GM18499 (cell line): ENCODE data around the gene RAPGEF1.

Source experiments
- ATAC-seq: cut with Tn5 transposase; IDR thresholded peaks from one replicate; pipeline ENCODE4 v1.9.1; 2021; ENCODE audit warnings: moderate number of reproducible peaks; ENCODE audit not compliant: insufficient read depth, unreplicated experiment

RAPGEF1 gene

GRCh38 chr9:131614340-131614915 lies 125.4 kb downstream of the RAPGEF1 start:
- ATAC-seq = no peak

GRCh38 chr9:131613921-131614320 lies 126.0 kb downstream of the RAPGEF1 start:
- no peak for ATAC-seq

GRCh38 chr9:131612851-131613250 lies 127.0 kb downstream of the RAPGEF1 start:
- no peak for ATAC-seq

- ATAC-seq = no peak
Observed at GRCh38 chr9:131611586-131612315, 128.1 kb downstream of the RAPGEF1 start.

GRCh38 chr9:131610231-131610761 lies 129.6 kb downstream of the RAPGEF1 start:
- ATAC-seq = no peak

- ATAC-seq = no peak
Observed at GRCh38 chr9:131609099-131609830, 130.6 kb downstream of the RAPGEF1 start.

- ATAC-seq = no peak
Observed at GRCh38 chr9:131608493-131609037, 131.3 kb downstream of the RAPGEF1 start.

GRCh38 chr9:131607591-131607990 lies 132.3 kb downstream of the RAPGEF1 start:
- no peak for ATAC-seq

GRCh38 chr9:131606896-131607567 lies 132.8 kb downstream of the RAPGEF1 start:
- no peak for ATAC-seq

GRCh38 chr9:131605770-131606590 lies 133.9 kb downstream of the RAPGEF1 start:
- no peak for ATAC-seq

GRCh38 chr9:131603711-131604439 lies 136.0 kb downstream of the RAPGEF1 start:
- ATAC-seq = no peak

GRCh38 chr9:131603199-131603598 lies 136.7 kb downstream of the RAPGEF1 start:
- no peak for ATAC-seq

- no peak for ATAC-seq
Observed at GRCh38 chr9:131601683-131602181, 138.1 kb downstream of the RAPGEF1 start.

GRCh38 chr9:131598121-131598520 lies 141.8 kb downstream of the RAPGEF1 start:
- ATAC-seq = no peak

- no peak for ATAC-seq
Observed at GRCh38 chr9:131597246-131597645, 142.6 kb downstream of the RAPGEF1 start.

- no peak for ATAC-seq
Observed at GRCh38 chr9:131596430-131596743, 143.5 kb downstream of the RAPGEF1 start.

GRCh38 chr9:131595696-131596429 lies 144.0 kb downstream of the RAPGEF1 start:
- no peak for ATAC-seq
